GM12892 (cell line): Measurements from ENCODE around the gene MINDY4.

Experiments used
- POLR2A ChIP-seq: IDR thresholded peaks from 2 replicates; pipeline ENCODE4 v1.6.1; 2011; ENCODE audit warnings: low read depth, low read length, control low read depth
- TAF1 ChIP-seq: IDR thresholded peaks from 2 replicates; pipeline ENCODE4 v1.6.1; 2011; ENCODE audit warnings: low read depth, mild to moderate bottlenecking, control low read depth, low read length, borderline replicate concordance

- no peak for TF ChIP-seq POLR2A
- no peak for TF ChIP-seq TAF1
These were observed 124.8 kb downstream of the MINDY4 start for GRCh38 chr7:30896036-30896435.
